A549 (cell line): ENCODE results near the gene DDX18. TPM values are rescaled to one million over a fixed set of nuclear protein-coding genes. Genes with fewer than 3 reads are reported as not detected.
A peak's percentile ranks its signal among the peaks of the same experiment; 100 is the strongest.

Experiments
- ATAC-seq, 2 experiments: fragments of 200-7000 bp in 1 of 2; fragments of >200 bp in 1 of 2; cut with Nextera tagmentation in 1 of 2; cut with Tn5 transposase in 1 of 2; 3 replicates each; pipeline versions ENCODE4 v1.8.0 to v1.9.1; 2018 to 2020; ENCODE audit warnings: mild to moderate bottlenecking in 1 of 2, moderate library complexity in 1 of 2
- CTCF ChIA-PET: fragments of 300-600 bp; sonication (Branson Sonifier 250); formaldehyde crosslinking; extraction: SDS; loops from one replicate; lab custom pipeline; 2021; ENCODE audit warnings: antibody characterized with exemption, inconsistent platforms; lab: Yijun Ruan, JAX
- POLR2A ChIA-PET: fragments of 350-600 bp; formaldehyde crosslinking; extraction: SDS; loops from one replicate; lab custom pipeline; 2021; ENCODE audit warnings: antibody characterized with exemption, inconsistent platforms; lab: Yijun Ruan, JAX
- DNase-seq, 2 experiments: peaks; one replicate each; pipeline versions ENCODE4 v3.0.0 to v3.0.0-alpha.2; 2011 to 2016; ENCODE audit warnings: low read depth in 1 of 2, low spot score in 1 of 2
- FAIRE-seq: peaks from 2 replicates; lab custom pipeline; 2011; peaks lifted over from hg19 to GRCh38; lab: Jason Lieb, UNC
- H3K27ac ChIP-seq, 2 experiments: fragments of >200 bp; sonication (Bioruptor Twin); formaldehyde crosslinking; 3 replicates each; pipeline ENCODE4 v1.5.1; 2016 to 2017
- H3K4me1 ChIP-seq: fragments of >200 bp; sonication (Bioruptor Twin); formaldehyde crosslinking; 3 replicates; pipeline ENCODE4 v1.6.1; 2016
- H3K4me2 ChIP-seq: fragments of >200 bp; sonication (Bioruptor Twin); formaldehyde crosslinking; 3 replicates; pipeline ENCODE4 v1.6.1; 2016
- H3K4me3 ChIP-seq: fragments of >200 bp; sonication (Bioruptor Twin); formaldehyde crosslinking; 3 replicates; pipeline ENCODE4 v1.5.1; 2016
- H3K9me3 ChIP-seq: fragments of >200 bp; sonication (Bioruptor Twin); formaldehyde crosslinking; 3 replicates; pipeline ENCODE4 v1.6.1; 2016
- ATOH8 ChIP-seq: fragments of 250-450 bp; sonication (Bioruptor Pico); IDR thresholded peaks from 2 replicates; pipeline ENCODE4 v1.5.0; 2020; ENCODE audit warnings: low read depth, mild to moderate bottlenecking, moderate library complexity
- CEBPB ChIP-seq, 2 experiments: fragments of >200 bp in 1 of 2; sonication (Bioruptor Twin) in 1 of 2; formaldehyde crosslinking in 1 of 2; IDR thresholded peaks; 2 replicates each; pipeline ENCODE4 v1.6.1; 2012 to 2016
- CHD4 ChIP-seq: fragments of 200-600 bp; sonication (generic); IDR thresholded peaks from 2 replicates; pipeline ENCODE4 v1.6.1; 2016; ENCODE audit warnings: antibody characterized with exemption, mild to moderate bottlenecking, borderline replicate concordance
- EHF ChIP-seq: fragments of 250-450 bp; sonication (Bioruptor Pico); IDR thresholded peaks from 2 replicates; pipeline ENCODE4 v1.5.0; 2020; ENCODE audit warnings: mild to moderate bottlenecking
- EHMT2 ChIP-seq: fragments of 200-600 bp; sonication (generic); IDR thresholded peaks from 2 replicates; pipeline ENCODE4 v1.6.1; 2016; ENCODE audit warnings: antibody characterized with exemption, low read depth, mild to moderate bottlenecking, moderate library complexity
- EP300 ChIP-seq, 2 experiments: fragments of >200 bp; sonication (Bioruptor Twin); formaldehyde crosslinking; IDR thresholded peaks; 2 replicates in 1 of 2; 3 replicates in 1 of 2; pipeline ENCODE4 v1.6.1; 2016 to 2017
- ESRRA ChIP-seq: fragments of 150-350 bp; IDR thresholded peaks from 2 replicates; pipeline ENCODE4 v1.6.1; 2014; ENCODE audit warnings: mild to moderate bottlenecking, low read length, borderline replicate concordance
- FOSB ChIP-seq: fragments of 250-450 bp; sonication (Bioruptor Pico); IDR thresholded peaks from 2 replicates; pipeline ENCODE4 v1.5.0; 2020; ENCODE audit warnings: mild to moderate bottlenecking, moderate library complexity
- FOXS1 ChIP-seq: fragments of 250-450 bp; sonication (Bioruptor Pico); IDR thresholded peaks from 2 replicates; pipeline ENCODE4 v1.5.0; 2020; ENCODE audit warnings: mild to moderate bottlenecking, moderate library complexity
- GATA3 ChIP-seq: IDR thresholded peaks from 2 replicates; pipeline ENCODE4 v1.6.1; 2012; ENCODE audit warnings: borderline replicate concordance
- HDAC2 ChIP-seq: fragments of 200-600 bp; sonication (generic); IDR thresholded peaks from 2 replicates; pipeline ENCODE4 v1.6.1; 2016
- HES2 ChIP-seq: fragments of >200 bp; sonication (Bioruptor Twin); formaldehyde crosslinking; IDR thresholded peaks from 2 replicates; pipeline ENCODE4 v1.6.1; 2016
- HEYL ChIP-seq: fragments of 250-450 bp; sonication (Bioruptor Pico); IDR thresholded peaks from 2 replicates; pipeline ENCODE4 v1.8.0; 2021; ENCODE audit warnings: mild to moderate bottlenecking, moderate library complexity
- HMGXB4 ChIP-seq: fragments of 250-450 bp; sonication (Bioruptor Pico); IDR thresholded peaks from 2 replicates; pipeline ENCODE4 v1.5.0; 2021; ENCODE audit warnings: mild to moderate bottlenecking, moderate library complexity, borderline replicate concordance
- JUN ChIP-seq, 2 experiments: fragments of >200 bp; sonication (Bioruptor Twin); formaldehyde crosslinking; IDR thresholded peaks; 2 replicates in 1 of 2; 3 replicates in 1 of 2; pipeline ENCODE4 v1.6.1; 2016 to 2017
- JUNB ChIP-seq: fragments of >200 bp; sonication (Bioruptor Twin); formaldehyde crosslinking; IDR thresholded peaks from 2 replicates; pipeline ENCODE4 v1.6.1; 2016
- MAFK ChIP-seq: fragments of 450-650 bp; IDR thresholded peaks from 2 replicates; pipeline ENCODE4 v1.6.1; 2014; ENCODE audit not compliant: partially characterized antibody
- MAX ChIP-seq: IDR thresholded peaks from 2 replicates; pipeline ENCODE4 v1.6.1; 2012
- NPAS2 ChIP-seq: fragments of 250-450 bp; sonication (Bioruptor Pico); IDR thresholded peaks from 2 replicates; pipeline ENCODE4 v1.8.0; 2022; ENCODE audit warnings: mild to moderate bottlenecking, moderate library complexity, borderline replicate concordance
- POLR2AphosphoS2 ChIP-seq: conservative IDR thresholded peaks from 2 replicates; pipeline ENCODE4 v1.6.1; 2012; ENCODE audit warnings: low read length, improper control_type of control experiment, inconsistent platforms
- RARB ChIP-seq: fragments of 250-450 bp; sonication (Bioruptor Pico); IDR thresholded peaks from 2 replicates; pipeline ENCODE4 v1.8.0; 2021; ENCODE audit warnings: mild to moderate bottlenecking, moderate library complexity
- REST ChIP-seq: fragments of 200-600 bp; sonication (generic); IDR thresholded peaks from 2 replicates; pipeline ENCODE4 v1.6.1; 2016; ENCODE audit warnings: antibody characterized with exemption, mild to moderate bottlenecking, moderate library complexity
- SMC3 ChIP-seq: fragments of >200 bp; sonication (Bioruptor Twin); formaldehyde crosslinking; IDR thresholded peaks from 3 replicates; pipeline ENCODE4 v1.6.1; 2018; ENCODE audit warnings: inconsistent platforms
- TP53 ChIP-seq: fragments of 250-450 bp; sonication (Bioruptor Pico); IDR thresholded peaks from 2 replicates; pipeline ENCODE4 v1.5.0; 2021; ENCODE audit warnings: mild to moderate bottlenecking, moderate library complexity
- ZC3H11A ChIP-seq: fragments of 450-650 bp; IDR thresholded peaks from 2 replicates; pipeline ENCODE4 v1.6.1; 2014; ENCODE audit warnings: antibody characterized with exemption, mild to moderate bottlenecking
- ZNF302 ChIP-seq: fragments of 250-450 bp; sonication (Bioruptor Pico); IDR thresholded peaks from 2 replicates; pipeline ENCODE4 v1.9.0; 2021; ENCODE audit warnings: inconsistent platforms, mild to moderate bottlenecking, moderate library complexity
- ZSCAN20 ChIP-seq: fragments of 250-450 bp; sonication (Bioruptor Pico); IDR thresholded peaks from 2 replicates; pipeline ENCODE4 v1.8.0; 2022; ENCODE audit warnings: mild to moderate bottlenecking, moderate library complexity
- WGBS: methylation state at CpG from one replicate; pipeline ENCODE4 v1.1.6; 2017; ENCODE audit errors: missing lambda C conversion rate; 5-methylcytosine and 5-hydroxymethylcytosine counted together
- polyA plus RNA-seq, 4 experiments: library from polyadenylated mRNA; depleted of rRNA in 3 of 4; stranded (reverse); fragments of >200 nt; fragmentation: RNase III in 1 of 4; extraction: RNeasy Plus Mini Kit Qiagen cat#74134 plus additional on column Dnase treatment in 1 of 4; gene quantifications; 2 replicates in 3 of 4; 3 replicates in 1 of 4; pipeline ENCODE4 v1.2.3, GENCODE V29; 2011 to 2017

Gene DDX18
- polyA plus RNA-seq, 2 of the 4 experiments (the other 2 are of a cell fraction), result 66.6 to 115 TPM

GRCh38 chr2:117853873-117854272 is 39.4 kb downstream of the DDX18 start (continued):
- TF ChIP-seq REST (no peak), FOSB (no peak), EHMT2 (no peak), HES2 (no peak), GATA3 (no peak), ZNF302 (CRISPR knock-in tag) (no peak), CEBPB (IDR thresholded peaks at IDR 0.05) (no peak), CHD4 (no peak), RARB (CRISPR knock-in tag) (no peak)

GRCh38 chr2:117854610-117855009 is 40.1 kb downstream of the DDX18 start:
- ChIA-PET CTCF (interaction anchor here (3.3 kb wide), 1 partner anchor 149 kb away, joined by 15 read pairs; no protein-coding TSS in a partner anchor), POLR2A (no interaction called here)
- WGBS, result 96% methylated on average over 6 of the region's 6 CpGs
- no peak for TF ChIP-seq TP53 (CRISPR knock-in tag)
- no peak for TF ChIP-seq GATA3
- TF ChIP-seq MAFK, result peak; percentile 60
- TF ChIP-seq HDAC2, result no peak
- no peak for TF ChIP-seq ATOH8 (CRISPR knock-in tag)
- no peak for TF ChIP-seq HMGXB4
- no peak for TF ChIP-seq EP300 (IDR thresholded peaks at IDR 0.05)
- no peak for TF ChIP-seq FOXS1 (CRISPR knock-in tag)
- no peak overlapping the region for H3K4me2 ChIP-seq
- DNase-seq (no peak), ATAC-seq (no peak), FAIRE-seq (no peak)
- peak overlapping the region in 1 of 2 experiments; percentile 45; a peak in 2 of 6 replicates for H3K27ac ChIP-seq
- peaks cover 22% of the 10 kb centered on the region for H3K4me1 ChIP-seq
- no peak overlapping the region for H3K4me3 ChIP-seq
- no peaks in the 10 kb centered on the region for H3K9me3 ChIP-seq

GRCh38 chr2:117855886-117856285 is 41.4 kb downstream of the DDX18 start:
- peak in 1 of 2 experiments; percentile 9 for DNase-seq
- H3K9me3 ChIP-seq, result no peaks in the 10 kb centered on the region
- peak overlapping the region; percentile 58 for H3K4me2 ChIP-seq
- peak in 1 of 2 experiments; percentile 8; a peak in 2 of 6 replicates for ATAC-seq
- 33% methylated on average over 3 of the region's 3 CpGs for WGBS
- CTCF ChIA-PET, result interaction anchor here (0.6 to 1.6 kb wide), 4 partner anchors 23 to 228 kb away, joined by 3 to 7 read pairs (median 5); partner anchors contain the start of gene DDX18
- peak overlapping the region; percentile 61 to 86 for H3K27ac ChIP-seq
- no peak overlapping the region for H3K4me3 ChIP-seq
- peaks cover 22% of the 10 kb centered on the region for H3K4me1 ChIP-seq
- no peak for TF ChIP-seq MAFK
- no peak for TF ChIP-seq CHD4
- TF ChIP-seq HEYL (CRISPR knock-in tag), result no peak
- no peak for TF ChIP-seq HMGXB4
- TF ChIP-seq NPAS2 (CRISPR knock-in tag), result no peak
- no peak for TF ChIP-seq EHF (CRISPR knock-in tag)
- TF ChIP-seq HES2, result no peak
- no peak for TF ChIP-seq ZNF302 (CRISPR knock-in tag)
- TF ChIP-seq ZC3H11A, result no peak
- no peak for TF ChIP-seq JUNB
- TF ChIP-seq POLR2AphosphoS2, result no peak
- TF ChIP-seq SMC3, result no peak
- TF ChIP-seq EP300 (IDR thresholded peaks at IDR 0.05), result no peak
- no peak for TF ChIP-seq ZSCAN20
- TF ChIP-seq MAX, result no peak
- TF ChIP-seq JUN (IDR thresholded peaks at IDR 0.05), result no peak
- TF ChIP-seq ESRRA, result no peak
- POLR2A ChIA-PET, result no interaction called here
- FAIRE-seq, result no peak
